Measurements from ENCODE around the gene RAB36.
A peak's percentile ranks its signal among the peaks of the same experiment; 100 is the strongest.

Gene RAB36

GRCh38 chr22:23158516-23159290 is 13.4 kb downstream of the RAB36 start:
- DNase-seq (ENCODE audit: low read depth), result no peak

DNA sequence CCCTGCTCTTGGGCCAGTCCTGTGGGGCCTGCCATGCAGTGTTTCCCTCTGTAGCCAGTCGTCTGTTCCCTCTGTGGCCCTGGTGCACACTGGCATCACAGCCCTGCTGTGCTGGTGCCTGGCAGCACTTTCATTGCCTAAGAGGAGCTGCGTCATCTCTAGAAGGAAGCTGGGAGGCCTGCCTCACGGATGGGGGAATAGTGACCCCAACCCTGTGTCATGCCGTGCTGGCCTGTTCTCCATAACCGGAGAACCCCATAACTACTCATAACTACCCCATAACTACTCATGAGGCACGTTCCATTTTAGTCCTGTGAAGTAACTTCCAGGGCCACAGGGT is 14.0 kb downstream of the RAB36 start:
- DNase-seq (ENCODE audit: low read depth), result no peak

- no peak for DNase-seq (ENCODE audit: low read depth)
Measured at GRCh38 chr22:23161029-23161428, 15.8 kb downstream of the RAB36 start.

- DNase-seq (ENCODE audit: low read depth), result no peak
Measured at GRCh38 chr22:23161574-23161973, 16.3 kb downstream of the RAB36 start.

GRCh38 chr22:23163665-23164064 is 18.4 kb downstream of the RAB36 start:
- DNase-seq (ENCODE audit: low read depth), result no peak

DNA sequence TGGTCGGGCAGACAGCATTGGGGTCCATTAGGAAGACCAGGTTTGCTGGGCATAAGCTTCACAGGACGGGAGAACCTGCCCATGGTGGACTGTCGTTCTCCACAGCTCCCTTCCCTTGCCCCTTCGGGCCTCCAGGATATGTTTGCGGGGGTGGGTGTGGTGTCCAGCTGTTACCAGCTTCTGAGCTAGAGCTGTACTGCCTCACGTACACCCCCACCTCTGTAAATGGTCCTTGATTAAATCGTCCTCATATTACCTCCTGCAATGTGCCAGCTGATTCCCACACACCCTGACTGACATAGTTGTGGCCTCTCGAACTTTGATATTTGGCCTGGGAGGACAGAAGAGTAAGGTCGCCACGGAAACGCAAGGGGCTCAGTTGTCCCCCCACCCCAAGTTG is 18.8 kb downstream of the RAB36 start:
- DNase-seq (ENCODE audit: low read depth), result no peak

- DNase-seq (ENCODE audit: low read depth), result no peak
Measured at GRCh38 chr22:23166042-23166831, 21.0 kb downstream of the RAB36 start.

DNA sequence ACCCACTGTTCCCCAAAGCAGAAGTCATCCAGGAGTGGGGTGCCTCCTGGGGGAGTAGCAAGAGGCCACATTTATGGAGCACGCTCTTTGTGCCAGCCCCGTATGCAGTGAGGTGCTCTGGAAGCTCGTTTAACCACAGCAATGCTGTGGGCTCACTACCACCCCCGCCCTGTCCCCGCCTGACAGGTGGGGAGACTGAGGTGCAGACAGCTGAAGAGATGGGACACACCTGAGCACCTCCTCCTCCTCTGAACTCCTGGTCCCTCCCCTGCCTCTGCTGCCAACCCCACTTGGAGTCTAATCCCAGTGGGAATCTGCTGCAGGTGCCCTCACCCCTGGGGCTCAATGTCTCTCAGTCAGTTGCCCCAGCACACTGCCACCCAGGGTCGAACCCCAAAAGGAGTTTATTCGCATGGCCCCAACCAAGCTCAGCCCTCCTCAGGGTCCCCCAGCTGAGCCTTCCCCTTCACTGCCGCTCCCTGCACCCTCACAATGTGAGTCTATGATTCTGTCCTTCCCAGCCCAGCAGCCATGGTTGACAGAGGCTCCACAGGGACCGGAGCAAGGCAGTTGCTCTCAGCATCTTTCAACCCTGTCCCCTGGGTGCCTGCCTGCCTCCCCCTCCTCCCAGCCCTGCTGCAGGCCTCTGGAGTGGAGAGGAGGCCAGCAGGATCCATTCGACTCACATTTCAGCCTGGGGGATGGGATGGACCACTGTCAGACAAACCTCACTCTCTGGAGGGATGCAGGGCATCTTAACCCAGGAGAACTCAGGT is 21.8 kb downstream of the RAB36 start:
- no peak for DNase-seq (ENCODE audit: low read depth)

DNA sequence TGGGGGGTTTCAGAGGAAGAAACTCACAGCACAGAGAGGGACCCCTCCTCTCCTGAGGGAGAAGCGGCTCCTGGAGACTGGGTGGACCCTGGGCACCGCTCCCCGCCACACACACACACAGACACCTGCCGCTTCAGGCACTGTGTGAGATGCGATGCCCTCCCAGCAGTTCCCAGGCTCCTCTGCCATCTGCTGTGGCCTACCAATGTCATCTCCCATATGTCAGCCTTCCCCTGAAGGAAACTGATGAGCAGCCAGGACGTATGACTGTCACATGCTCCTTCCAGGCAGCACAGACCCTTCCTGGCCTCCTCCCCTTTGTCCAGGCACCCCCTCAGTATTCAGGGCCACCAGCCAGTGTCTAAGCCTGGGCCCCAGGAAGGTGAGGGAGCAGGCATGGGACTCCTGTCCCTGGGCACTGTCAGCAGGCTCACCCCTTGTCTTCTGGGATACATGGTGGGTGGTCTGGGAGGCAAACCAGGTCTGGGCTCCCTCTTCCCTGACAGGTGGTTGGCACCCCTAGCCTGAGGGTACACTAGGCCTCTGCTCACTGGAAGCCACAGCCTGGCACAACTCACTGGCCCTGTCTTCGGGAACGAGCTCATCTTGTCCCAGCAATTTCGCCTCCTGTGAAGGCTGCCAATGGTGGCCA is 23.2 kb downstream of the RAB36 start:
- DNase-seq (ENCODE audit: low read depth), result no peak

GRCh38 chr22:23169043-23169406 is 23.7 kb downstream of the RAB36 start:
- DNase-seq (ENCODE audit: low read depth), result no peak

- DNase-seq (ENCODE audit: low read depth), result no peak
Measured at GRCh38 chr22:23175817-23176644, 30.8 kb downstream of the RAB36 start.

DNA sequence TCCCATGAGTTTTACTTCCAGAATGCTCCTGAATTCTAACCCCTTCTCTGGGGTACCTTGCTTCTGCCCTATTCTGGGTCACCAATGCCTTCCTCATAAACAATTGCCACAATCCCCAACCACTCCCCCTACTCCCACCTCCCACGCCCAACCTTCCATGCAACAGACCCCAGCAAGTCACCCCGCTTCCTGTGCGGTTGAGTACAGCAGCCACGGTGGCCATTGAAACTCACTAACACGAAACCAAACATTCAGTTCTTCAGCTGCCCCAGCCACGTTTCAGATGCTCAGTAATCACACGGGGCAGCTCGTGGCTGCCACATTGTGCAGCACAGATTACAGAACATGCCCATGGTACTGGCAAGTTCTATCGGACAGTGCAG is 31.4 kb downstream of the RAB36 start:
- DNase-seq (ENCODE audit: low read depth), result no peak

GRCh38 chr22:23177197-23177596 is 31.9 kb downstream of the RAB36 start:
- DNase-seq (ENCODE audit: low read depth), result no peak

GRCh38 chr22:23178512-23179254 is 33.4 kb downstream of the RAB36 start:
- DNase-seq (ENCODE audit: low read depth), result no peak

DNA sequence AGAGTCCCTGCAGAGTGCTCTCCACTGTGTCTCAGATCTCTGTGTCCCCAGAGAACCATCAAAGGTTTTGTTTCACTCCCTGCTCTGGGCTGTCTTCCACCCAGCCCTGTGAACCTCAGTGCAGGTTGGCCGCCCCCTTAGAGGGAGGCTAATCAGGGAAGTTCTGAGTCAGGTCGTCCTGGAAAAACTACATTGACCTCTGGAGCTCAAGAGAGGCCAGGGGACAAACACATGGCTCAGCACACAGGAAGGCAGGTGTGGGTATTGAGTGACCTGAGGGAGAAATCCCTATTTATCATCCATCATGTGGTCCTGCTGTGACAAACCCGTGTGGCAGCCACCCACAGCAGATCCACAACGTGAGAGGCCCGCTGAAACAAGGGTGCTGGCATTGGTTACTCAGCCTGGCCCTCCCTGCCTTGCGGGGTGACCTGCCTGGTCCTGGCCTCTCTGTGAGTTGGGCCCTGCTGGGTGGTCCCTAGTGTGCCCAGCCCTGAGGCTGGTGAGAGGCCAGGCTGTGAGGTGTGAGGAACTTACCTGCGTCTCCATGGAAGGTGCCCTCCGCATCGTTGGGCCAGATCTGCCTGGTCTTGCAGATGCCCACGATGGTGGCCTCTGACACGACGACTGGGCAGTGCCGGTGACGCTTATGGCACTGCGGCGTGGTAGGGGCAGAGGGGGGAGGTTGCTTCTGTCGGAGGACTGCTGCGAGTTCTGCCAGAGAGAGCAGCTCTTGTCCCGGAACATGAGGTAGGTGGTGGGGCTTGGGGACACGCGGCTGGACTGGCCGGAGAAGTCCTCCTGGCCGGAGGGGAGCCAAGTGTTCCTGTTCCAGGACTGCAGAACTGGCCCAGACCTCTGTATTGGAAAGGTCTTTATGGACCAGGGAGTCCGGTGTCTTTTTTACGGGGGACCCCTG is 34.4 kb downstream of the RAB36 start:
- DNase-seq (ENCODE audit: low read depth), result no peak

GRCh38 chr22:23180301-23180892 is 35.1 kb downstream of the RAB36 start, which contains the start of gene BCR:
Gene BCR (plus strand): TSS chr22:23180509. CDS start chr22:23180961, 452 bp downstream.
- peak; percentile 38 for DNase-seq (ENCODE audit: low read depth)

GRCh38 chr22:23180893-23181720 is 35.8 kb downstream of the RAB36 start:
- DNase-seq (ENCODE audit: low read depth), result no peak

DNA sequence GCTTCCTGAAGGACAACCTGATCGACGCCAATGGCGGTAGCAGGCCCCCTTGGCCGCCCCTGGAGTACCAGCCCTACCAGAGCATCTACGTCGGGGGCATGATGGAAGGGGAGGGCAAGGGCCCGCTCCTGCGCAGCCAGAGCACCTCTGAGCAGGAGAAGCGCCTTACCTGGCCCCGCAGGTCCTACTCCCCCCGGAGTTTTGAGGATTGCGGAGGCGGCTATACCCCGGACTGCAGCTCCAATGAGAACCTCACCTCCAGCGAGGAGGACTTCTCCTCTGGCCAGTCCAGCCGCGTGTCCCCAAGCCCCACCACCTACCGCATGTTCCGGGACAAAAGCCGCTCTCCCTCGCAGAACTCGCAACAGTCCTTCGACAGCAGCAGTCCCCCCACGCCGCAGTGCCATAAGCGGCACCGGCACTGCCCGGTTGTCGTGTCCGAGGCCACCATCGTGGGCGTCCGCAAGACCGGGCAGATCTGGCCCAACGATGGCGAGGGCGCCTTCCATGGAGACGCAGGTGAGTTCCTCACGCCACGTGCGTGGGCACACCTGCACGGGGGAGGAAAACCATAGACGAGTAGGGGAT is 36.5 kb downstream of the RAB36 start:
- DNase-seq (ENCODE audit: low read depth), result no peak
